VCaP (cell line): ENCODE results near the gene DAZAP1.

Source experiments
- H3K27ac ChIP-seq: fragments of 450-650 bp; 2 replicates; pipeline ENCODE4 v1.5.1; 2017
- TF ChIP-seq, protein P1 (sequence below): fragments of 450-650 bp; conservative IDR thresholded peaks from 2 replicates; pipeline ENCODE4 v1.5.1; 2017; ENCODE audit warnings: mild to moderate bottlenecking, moderate library complexity

Gene DAZAP1

DNA sequence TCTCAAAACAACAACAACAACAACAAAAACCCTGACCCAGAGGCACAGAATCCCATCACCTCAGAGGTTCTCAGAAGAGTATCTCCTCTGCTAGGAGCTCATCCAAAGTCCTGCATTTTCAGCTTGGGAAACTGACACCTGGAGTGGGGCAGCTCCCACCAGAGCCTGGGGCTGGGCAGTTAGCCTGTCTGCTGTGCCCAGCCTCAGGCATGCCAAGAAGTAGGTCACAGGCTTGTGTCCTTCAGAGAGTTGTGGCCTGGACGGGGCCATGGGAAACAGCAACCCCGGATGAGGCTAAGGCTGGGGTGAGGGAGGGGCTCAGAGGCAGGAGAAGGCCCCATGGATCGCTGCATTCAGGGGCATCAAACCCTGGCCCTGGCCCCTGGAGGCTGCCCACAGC is 21.6 kb upstream of the DAZAP1 start:
- no peak overlapping the region for H3K27ac ChIP-seq
- TF ChIP-seq, protein P1, sequence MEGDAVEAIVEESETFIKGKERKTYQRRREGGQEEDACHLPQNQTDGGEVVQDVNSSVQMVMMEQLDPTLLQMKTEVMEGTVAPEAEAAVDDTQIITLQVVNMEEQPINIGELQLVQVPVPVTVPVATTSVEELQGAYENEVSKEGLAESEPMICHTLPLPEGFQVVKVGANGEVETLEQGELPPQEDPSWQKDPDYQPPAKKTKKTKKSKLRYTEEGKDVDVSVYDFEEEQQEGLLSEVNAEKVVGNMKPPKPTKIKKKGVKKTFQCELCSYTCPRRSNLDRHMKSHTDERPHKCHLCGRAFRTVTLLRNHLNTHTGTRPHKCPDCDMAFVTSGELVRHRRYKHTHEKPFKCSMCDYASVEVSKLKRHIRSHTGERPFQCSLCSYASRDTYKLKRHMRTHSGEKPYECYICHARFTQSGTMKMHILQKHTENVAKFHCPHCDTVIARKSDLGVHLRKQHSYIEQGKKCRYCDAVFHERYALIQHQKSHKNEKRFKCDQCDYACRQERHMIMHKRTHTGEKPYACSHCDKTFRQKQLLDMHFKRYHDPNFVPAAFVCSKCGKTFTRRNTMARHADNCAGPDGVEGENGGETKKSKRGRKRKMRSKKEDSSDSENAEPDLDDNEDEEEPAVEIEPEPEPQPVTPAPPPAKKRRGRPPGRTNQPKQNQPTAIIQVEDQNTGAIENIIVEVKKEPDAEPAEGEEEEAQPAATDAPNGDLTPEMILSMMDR = no peak

DNA sequence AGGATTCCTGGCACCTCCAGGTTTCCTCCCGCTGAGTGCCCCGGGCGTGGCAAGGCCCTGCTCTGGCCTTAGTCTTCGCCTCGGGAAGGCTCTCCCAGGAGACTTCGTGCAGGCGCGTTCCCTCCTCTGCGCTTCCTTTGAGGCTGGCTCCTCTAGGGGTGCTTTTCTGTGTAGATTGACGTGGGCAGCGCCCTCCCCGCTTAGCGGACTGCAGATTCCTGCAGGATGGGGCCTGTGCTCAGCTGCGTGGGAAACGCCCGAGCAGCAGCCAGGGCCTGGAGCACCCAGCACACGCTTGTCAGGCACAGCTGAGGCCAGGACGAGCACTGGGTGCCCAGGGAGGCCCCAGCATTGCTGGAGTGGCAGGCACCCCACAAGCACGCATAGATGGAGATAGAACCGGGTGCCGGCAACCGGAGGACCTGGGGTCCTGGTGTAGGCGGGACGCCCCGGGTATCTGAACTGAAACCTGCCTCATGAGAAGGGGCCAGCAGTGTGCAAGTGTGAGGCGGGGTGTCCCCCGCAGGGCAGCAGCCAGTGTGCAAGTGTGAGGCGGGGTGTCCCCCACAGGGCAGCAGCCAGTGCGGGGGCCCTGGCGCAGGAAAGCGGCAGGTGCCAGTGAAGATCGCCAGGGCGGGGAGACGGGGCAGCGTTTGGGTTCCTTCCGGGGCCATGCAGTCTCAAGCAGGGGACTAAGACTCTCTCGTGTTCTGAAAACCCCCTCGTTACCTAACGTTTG is 20.3 kb upstream of the DAZAP1 start:
- no peak overlapping the region for H3K27ac ChIP-seq
- TF ChIP-seq, protein P1 = no peak

DNA sequence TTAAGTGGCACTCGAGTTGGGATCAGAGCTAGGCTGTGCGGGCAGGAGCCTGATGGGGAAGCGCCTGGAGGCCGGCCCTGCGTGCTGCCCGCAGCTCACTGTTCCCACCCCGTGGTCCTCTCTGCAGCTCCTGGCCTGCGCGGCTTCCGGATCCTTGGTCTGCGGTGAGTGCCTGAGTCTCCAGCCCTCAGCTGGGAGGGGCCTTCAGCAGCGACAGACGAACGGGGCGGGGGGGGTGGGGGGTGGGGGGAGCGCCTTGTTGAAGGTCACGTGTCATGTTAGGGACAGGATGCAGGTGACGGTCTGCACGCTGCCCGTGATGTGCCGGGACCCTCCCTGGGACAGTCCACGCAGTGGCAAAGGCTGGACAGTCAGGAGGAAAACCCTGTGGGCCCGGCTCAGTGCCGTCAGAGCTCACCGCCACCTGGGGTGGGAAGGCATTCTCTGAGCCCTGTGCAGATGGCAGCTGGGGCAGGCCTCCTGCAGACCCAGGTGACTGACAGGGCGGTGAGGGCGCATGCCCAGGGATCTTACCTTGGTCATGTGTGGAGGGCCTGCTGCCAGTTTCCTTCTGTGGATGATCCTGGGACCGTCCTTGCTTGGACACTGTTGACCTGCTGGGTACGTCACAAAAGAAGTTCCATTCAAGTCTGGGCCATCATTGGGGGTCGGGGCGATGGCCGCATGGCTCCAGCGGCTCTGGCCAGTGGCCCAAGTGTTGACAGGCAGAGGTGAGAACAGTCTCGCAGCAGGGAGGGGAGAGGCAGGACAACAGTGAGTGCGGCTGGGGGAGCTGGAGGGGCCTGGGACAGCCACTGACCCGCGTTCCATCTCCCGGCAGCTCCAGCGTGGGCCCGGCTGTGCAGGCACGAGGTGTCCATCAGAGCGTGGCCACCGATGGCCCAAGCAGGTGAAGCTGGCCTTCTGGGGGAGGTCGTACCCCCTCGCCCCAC is 19.4 kb upstream of the DAZAP1 start:
- TF ChIP-seq, protein P1 = no peak
- no peak overlapping the region for H3K27ac ChIP-seq

GRCh38 chr19:1388637-1389026 is 18.8 kb upstream of the DAZAP1 start:
- no peak overlapping the region for H3K27ac ChIP-seq
- TF ChIP-seq, protein P1 = no peak

DNA sequence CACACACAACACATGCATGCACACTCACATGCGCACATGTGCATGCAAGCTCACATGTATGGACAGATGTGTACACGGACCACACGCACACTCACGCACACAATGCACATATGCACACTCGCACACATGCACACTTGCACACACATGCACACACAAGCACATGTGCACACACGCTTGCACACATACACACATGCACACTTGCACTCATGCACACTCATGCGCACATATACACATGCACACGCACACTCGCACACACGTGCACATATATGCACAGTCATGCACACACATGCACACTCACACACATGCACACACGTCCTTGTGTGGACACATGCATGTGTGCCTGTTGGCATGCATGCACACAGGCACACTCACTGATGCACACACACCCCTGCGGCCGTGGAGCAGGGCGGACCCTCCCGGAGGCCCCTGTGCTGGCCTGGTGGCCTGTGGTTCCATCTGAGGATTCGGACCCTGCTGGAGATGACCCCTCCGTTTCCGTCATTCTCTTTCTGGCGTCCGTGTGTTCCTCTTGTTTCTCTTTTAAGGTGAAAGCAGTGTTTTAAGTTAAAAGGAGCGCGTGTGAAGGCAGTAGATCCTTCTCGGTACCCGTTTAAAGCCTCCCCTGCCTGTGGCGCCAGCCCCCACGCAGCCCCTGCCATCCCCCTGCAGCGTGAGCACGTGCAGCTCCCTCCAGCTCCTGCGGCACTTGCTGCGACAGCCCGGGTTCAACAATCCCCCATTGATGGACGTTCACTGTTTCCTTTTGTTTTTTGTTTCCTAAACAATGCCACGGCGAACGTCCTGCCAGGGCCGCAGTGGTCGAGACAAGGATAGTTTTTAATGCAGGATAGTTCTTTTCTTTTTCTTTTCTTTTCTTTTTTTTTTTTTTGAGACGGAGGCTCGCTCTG is 18.1 kb upstream of the DAZAP1 start:
- H3K27ac ChIP-seq = no peak overlapping the region
- TF ChIP-seq, protein P1 = no peak

- no peak overlapping the region for H3K27ac ChIP-seq
- TF ChIP-seq, protein P1 = no peak
These were observed 16.4 kb upstream of the DAZAP1 start for GRCh38 chr19:1390890-1391423.
